Stimulated activated CD4-positive, alpha-beta T cell treated with anti-CD3 and anti-CD28 coated beads, Interleukin-12 subunit alpha, Interleukin-12 subunit beta, amount 100 ng/mL, for 4 hours (primary cell): Measurements from ENCODE around the gene DIRAS1.
"Not testable (repeated sequence)": the region's sequence is repeated elsewhere in the genome, so short reads cannot be mapped to it uniquely, and the experiment has no call there.

Experiments
- DNase-seq: peaks from one replicate; pipeline ENCODE4 v3.0.0-alpha.2; 2020

Gene DIRAS1

GRCh38 chr19:2668175-2668763 lies 52.9 kb downstream of the DIRAS1 start:
- no peak for DNase-seq

DNA sequence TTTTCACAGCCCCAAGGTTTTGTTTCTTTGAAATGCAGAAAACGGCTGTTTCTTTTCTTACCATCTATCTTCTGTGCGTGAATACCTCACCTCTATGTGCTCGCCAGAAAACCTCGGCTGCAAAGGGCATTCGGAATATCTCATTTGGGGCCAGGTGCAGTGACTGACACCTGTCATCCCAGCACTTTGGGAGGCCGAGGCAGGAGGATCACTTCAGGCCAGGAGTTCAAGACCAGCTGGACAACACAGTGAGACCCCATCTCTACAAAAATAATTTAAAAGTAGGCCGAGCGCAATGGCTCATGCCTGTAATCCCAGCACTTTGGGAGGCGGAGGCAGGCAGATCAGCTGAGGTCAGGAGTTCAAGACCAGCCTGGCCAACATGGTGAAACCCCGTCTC lies 53.8 kb downstream of the DIRAS1 start:
- DNase-seq, result not testable (repeated sequence)

- DNase-seq, result no peak
Measured at GRCh38 chr19:2666344-2666994, 54.7 kb downstream of the DIRAS1 start.

DNA sequence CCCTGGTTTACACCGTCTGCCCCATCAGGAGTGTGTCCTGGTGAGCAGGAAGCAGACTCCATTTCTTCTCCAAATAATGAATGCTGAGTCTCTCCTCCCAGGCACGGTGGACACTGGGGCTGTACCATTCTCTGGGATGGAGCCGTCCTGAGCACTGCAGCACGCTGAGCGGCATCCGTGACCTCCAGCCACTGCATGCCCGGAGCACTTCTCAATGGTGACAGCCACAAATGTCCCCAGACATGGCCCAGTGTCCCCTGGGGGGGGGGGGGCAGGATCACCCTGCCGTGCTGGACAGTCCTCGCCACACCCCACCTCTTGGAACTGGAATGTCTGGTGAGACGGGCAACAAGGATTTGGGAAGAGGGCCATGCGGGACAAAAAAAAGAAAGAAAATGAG lies 56.1 kb downstream of the DIRAS1 start:
- no peak for DNase-seq
